ENCODE results near the gene SDHD.
"Not testable (repeated sequence)": the region's sequence is repeated elsewhere in the genome, so short reads cannot be mapped to it uniquely, and the experiment has no call there.

DNA sequence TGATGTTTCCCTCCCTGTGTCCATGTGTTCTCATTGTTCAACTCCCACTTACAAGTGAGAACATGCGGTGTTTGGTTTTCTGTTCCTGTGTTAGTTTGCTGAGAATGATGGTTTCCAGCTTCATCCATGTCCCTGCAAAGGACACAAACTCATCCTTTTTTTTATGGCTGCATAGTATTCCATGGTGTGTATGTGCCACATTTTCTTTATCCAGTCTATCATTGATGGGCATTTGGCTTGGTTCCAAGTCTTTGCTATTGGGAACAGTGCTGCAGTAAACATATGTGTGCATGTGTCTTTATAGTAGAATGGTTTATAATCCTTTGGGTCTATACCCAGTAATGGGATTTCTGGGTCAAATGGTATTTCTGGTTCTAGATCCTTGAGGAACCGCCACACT, 40.0 kb upstream of the SDHD start:
- not testable (repeated sequence) for TF ChIP-seq CSRNP3 (CRISPR knock-in tag; IDR thresholded peaks at IDR 0.05); CREB5 (CRISPR knock-in tag; IDR thresholded peaks at IDR 0.05; ENCODE audit: low read depth); SNAI2 (CRISPR knock-in tag; IDR thresholded peaks at IDR 0.05); ZFP3 (CRISPR knock-in tag; IDR thresholded peaks at IDR 0.05); ZC3H10 (CRISPR knock-in tag; IDR thresholded peaks at IDR 0.05); ZFP30 (CRISPR knock-in tag; IDR thresholded peaks at IDR 0.05); ZNF565 (CRISPR knock-in tag; conservative IDR thresholded peaks at IDR 0.05; ENCODE audit: low read depth); RARB (CRISPR knock-in tag; IDR thresholded peaks at IDR 0.05); CSDC2 (CRISPR knock-in tag; IDR thresholded peaks at IDR 0.05); ESRRG (CRISPR knock-in tag; IDR thresholded peaks at IDR 0.05)
